Esophagus muscularis mucosa (tissue), 4 donors: Measurements from ENCODE around the gene CENPP. TPM values are rescaled to one million over a fixed set of nuclear protein-coding genes. Genes with fewer than 3 reads are reported as not detected.
A peak's percentile ranks its signal among the peaks of the same experiment; 100 is the strongest.

Experiments used
- DNase-seq: peaks from one replicate; pipeline ENCODE4 v3.0.0-alpha.2; 2017; ENCODE audit errors: extremely low spot score
- H3K27ac ChIP-seq, 4 donors: fragments of 200-600 bp; sonication (generic); replicated peaks in 1 of 4; 1 replicate in 3 of 4; 2 replicates in 1 of 4; pipeline ENCODE4 v1.5.1; 2016 to 2019; ENCODE audit warnings: mild to moderate bottlenecking in 1 of 4
- H3K27me3 ChIP-seq, 4 donors: fragments of 200-600 bp; sonication (generic); one replicate each; pipeline versions ENCODE4 v1.5.1 to v1.6.0; 2016 to 2019
- H3K36me3 ChIP-seq, 4 donors: fragments of 200-600 bp; sonication (generic); one replicate each; pipeline ENCODE4 v1.5.1; 2016 to 2019
- H3K4me1 ChIP-seq, 4 donors: fragments of 200-600 bp; sonication (generic); one replicate each; pipeline ENCODE4 v1.5.1; 2016 to 2019
- H3K4me3 ChIP-seq, 4 donors: fragments of 200-600 bp; sonication (generic); 1 replicate in 2 of 4; 2 replicates in 2 of 4; pipeline ENCODE4 v1.5.1; 2016 to 2019; ENCODE audit warnings: mild to moderate bottlenecking in 4 of 4, moderate library complexity in 1 of 4
- H3K9me3 ChIP-seq, 4 donors: fragments of 200-600 bp; sonication (generic); 1 replicate in 3 of 4; 2 replicates in 1 of 4; pipeline ENCODE4 v1.5.1; 2016 to 2019
- CTCF ChIP-seq, 3 experiments: fragments of 200-600 bp in 2 of 3; fragments of 450-650 bp in 1 of 3; sonication (generic) in 2 of 3; IDR thresholded peaks; one replicate each; pipeline ENCODE4 v1.5.1; 2017 to 2019; ENCODE audit warnings: antibody characterized with exemption in 3 of 3, mild to moderate bottlenecking in 2 of 3, moderate library complexity in 1 of 3
- EP300 ChIP-seq: sonication (generic); formaldehyde crosslinking; IDR thresholded peaks from one replicate; pipeline ENCODE4 v1.6.1; 2017; ENCODE audit warnings: antibody characterized with exemption
- POLR2A ChIP-seq: fragments of 450-650 bp; IDR thresholded peaks from one replicate; pipeline ENCODE4 v1.6.1; 2017; ENCODE audit warnings: antibody characterized with exemption, moderate library complexity, mild to moderate bottlenecking, low read depth
- POLR2AphosphoS5 ChIP-seq, 2 donors: sonication (generic); formaldehyde crosslinking; IDR thresholded peaks; one replicate each; pipeline ENCODE4 v1.6.1; 2017; ENCODE audit warnings: antibody characterized with exemption in 2 of 2
- WGBS: methylation state at CpG from one replicate; pipeline ENCODE4 v1.1.5; 2018; 5-methylcytosine and 5-hydroxymethylcytosine counted together
- intact Hi-C: fragments of 100-400 bp; cut with DNase I; formaldehyde crosslinking; loops from one replicate; pipeline ENCODE4 v1.15.1; 2023
- total RNA-seq, 4 donors: library from RNA; depleted of rRNA; stranded (reverse); fragments of >200 nt; gene quantifications; one replicate each; pipeline versions ENCODE4 v1.1.0 to v1.2.1, GENCODE V29; 2016

Gene CENPP
- total RNA-seq, 4 donors from 2014 or later, result 1.0 to 5.8 (median 2.0) TPM

GRCh38 chr9:92457576-92457975, 131.8 kb downstream of the CENPP start:
- Histone ChIP-seq H3K36me3 (no peaks in the 10 kb centered on the region), H3K4me3 (no peak overlapping the region), H3K4me1 (peaks cover 0 to 8% (median 0%) of the 10 kb centered on the region in 4 donors), H3K27ac (no peak overlapping the region), H3K27me3 (no peaks in the 10 kb centered on the region), H3K9me3 (no peaks in the 10 kb centered on the region)
- no peak for DNase-seq
- 92% methylated on average over 4 of the region's 4 CpGs for WGBS
- intact Hi-C loops, result no loop called here
- TF ChIP-seq POLR2AphosphoS5 (IDR thresholded peaks at IDR 0.05) (no peak), POLR2A (no peak), CTCF (IDR thresholded peaks at IDR 0.05) (no peak), EP300 (no peak)

DNA sequence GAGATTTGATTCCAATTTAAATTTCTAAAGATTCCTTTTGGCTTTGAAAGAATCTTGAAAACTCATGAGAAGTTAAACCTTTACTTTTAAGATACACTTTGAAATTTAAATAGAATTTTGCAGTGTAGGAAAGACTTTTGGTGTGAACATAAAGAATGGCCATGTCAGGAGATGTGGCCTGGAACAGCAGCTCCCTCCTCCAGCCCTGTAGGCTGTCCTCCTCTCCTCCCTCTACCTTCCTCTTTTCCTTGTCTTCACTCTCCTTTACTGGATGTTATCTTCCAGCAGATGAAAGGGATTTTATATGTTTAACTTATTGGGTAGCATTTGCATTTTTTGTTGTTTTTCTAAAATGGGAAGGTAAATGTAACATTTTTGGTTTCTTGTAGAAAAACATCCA, 137.6 kb downstream of the CENPP start:
- Histone ChIP-seq H3K9me3 (no peaks in the 10 kb centered on the region), H3K27ac (peak overlapping the region; percentile 74 to 81 (median 78)), H3K4me1 (peaks cover 7 to 30% (median 23%) of the 10 kb centered on the region in 4 donors), H3K4me3 (no peak overlapping the region), H3K27me3 (no peaks in the 10 kb centered on the region), H3K36me3 (no peaks in the 10 kb centered on the region)
- no peak for DNase-seq
- intact Hi-C loops, result no loop called here
- TF ChIP-seq CTCF (IDR thresholded peaks at IDR 0.05) (no peak), EP300 (no peak), POLR2A (no peak), POLR2AphosphoS5 (IDR thresholded peaks at IDR 0.05) (no peak)

- no peak for DNase-seq
- no peak overlapping the region for H3K4me3 ChIP-seq
- 33% methylated on average over 3 of the region's 3 CpGs for WGBS
- intact Hi-C loops, result no loop called here
- H3K4me1 ChIP-seq, result peaks cover 7 to 25% (median 23%) of the 10 kb centered on the region in 4 donors
- H3K27ac ChIP-seq, result peak overlapping the region; percentile 74 to 81 (median 78)
- no peaks in the 10 kb centered on the region for H3K9me3 ChIP-seq
- no peaks in the 10 kb centered on the region for H3K36me3 ChIP-seq
- no peaks in the 10 kb centered on the region for H3K27me3 ChIP-seq
- TF ChIP-seq CTCF (IDR thresholded peaks at IDR 0.05) (no peak), EP300 (no peak), POLR2AphosphoS5 (IDR thresholded peaks at IDR 0.05) (peak; percentile 57 to 84), POLR2A (no peak)
Observed at GRCh38 chr9:92463984-92464383, 138.2 kb downstream of the CENPP start.

GRCh38 chr9:92467041-92467440, 141.3 kb downstream of the CENPP start:
- DNase-seq, result no peak
- TF ChIP-seq POLR2A, result no peak
- no peak for TF ChIP-seq EP300
- no peak for TF ChIP-seq CTCF (IDR thresholded peaks at IDR 0.05)
- no peak for TF ChIP-seq POLR2AphosphoS5 (IDR thresholded peaks at IDR 0.05)
- no peaks in the 10 kb centered on the region for H3K27me3 ChIP-seq
- no peak overlapping the region for H3K27ac ChIP-seq
- H3K9me3 ChIP-seq, result no peaks in the 10 kb centered on the region
- H3K36me3 ChIP-seq, result peaks cover 0 to 3% (median 0%) of the 10 kb centered on the region in 4 donors
- intact Hi-C loops, result no loop called here
- peaks cover 7 to 24% (median 23%) of the 10 kb centered on the region in 4 donors for H3K4me1 ChIP-seq
- no peak overlapping the region for H3K4me3 ChIP-seq
- 100% methylated on average over 1 of the region's 1 CpG for WGBS

DNA sequence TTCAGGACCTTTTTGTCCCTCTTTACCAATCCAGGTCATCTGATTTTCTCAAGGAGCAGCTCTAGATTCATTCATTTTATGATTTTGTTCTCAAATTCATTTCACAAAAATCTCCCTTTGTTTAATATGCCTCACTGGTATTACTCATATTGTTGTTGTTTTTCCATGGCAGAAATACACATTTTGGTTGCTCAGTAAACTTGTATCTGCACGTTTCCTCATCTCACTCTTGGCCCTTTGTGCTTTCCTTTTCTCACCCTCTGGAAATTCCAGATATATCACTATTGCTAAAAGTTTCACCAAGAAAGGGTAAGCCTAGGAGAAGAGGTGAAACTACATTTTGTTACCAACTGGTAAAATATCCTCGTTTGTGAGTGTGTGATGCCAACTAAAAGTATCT, 141.8 kb downstream of the CENPP start:
- no peak overlapping the region for H3K4me3 ChIP-seq
- H3K4me1 ChIP-seq, result peaks cover 7 to 24% (median 23%) of the 10 kb centered on the region in 4 donors
- H3K9me3 ChIP-seq, result no peaks in the 10 kb centered on the region
- TF ChIP-seq EP300 (no peak), POLR2AphosphoS5 (IDR thresholded peaks at IDR 0.05) (no peak), POLR2A (no peak), CTCF (IDR thresholded peaks at IDR 0.05) (no peak)
- WGBS, result 97% methylated on average over 2 of the region's 2 CpGs
- no peak overlapping the region for H3K27ac ChIP-seq
- peaks cover 0 to 3% (median 0%) of the 10 kb centered on the region in 4 donors for H3K36me3 ChIP-seq
- no peak for DNase-seq
- intact Hi-C loops, result no loop called here
- H3K27me3 ChIP-seq, result no peaks in the 10 kb centered on the region
